ENCODE data around the gene CTXN1.

Gene CTXN1

DNA sequence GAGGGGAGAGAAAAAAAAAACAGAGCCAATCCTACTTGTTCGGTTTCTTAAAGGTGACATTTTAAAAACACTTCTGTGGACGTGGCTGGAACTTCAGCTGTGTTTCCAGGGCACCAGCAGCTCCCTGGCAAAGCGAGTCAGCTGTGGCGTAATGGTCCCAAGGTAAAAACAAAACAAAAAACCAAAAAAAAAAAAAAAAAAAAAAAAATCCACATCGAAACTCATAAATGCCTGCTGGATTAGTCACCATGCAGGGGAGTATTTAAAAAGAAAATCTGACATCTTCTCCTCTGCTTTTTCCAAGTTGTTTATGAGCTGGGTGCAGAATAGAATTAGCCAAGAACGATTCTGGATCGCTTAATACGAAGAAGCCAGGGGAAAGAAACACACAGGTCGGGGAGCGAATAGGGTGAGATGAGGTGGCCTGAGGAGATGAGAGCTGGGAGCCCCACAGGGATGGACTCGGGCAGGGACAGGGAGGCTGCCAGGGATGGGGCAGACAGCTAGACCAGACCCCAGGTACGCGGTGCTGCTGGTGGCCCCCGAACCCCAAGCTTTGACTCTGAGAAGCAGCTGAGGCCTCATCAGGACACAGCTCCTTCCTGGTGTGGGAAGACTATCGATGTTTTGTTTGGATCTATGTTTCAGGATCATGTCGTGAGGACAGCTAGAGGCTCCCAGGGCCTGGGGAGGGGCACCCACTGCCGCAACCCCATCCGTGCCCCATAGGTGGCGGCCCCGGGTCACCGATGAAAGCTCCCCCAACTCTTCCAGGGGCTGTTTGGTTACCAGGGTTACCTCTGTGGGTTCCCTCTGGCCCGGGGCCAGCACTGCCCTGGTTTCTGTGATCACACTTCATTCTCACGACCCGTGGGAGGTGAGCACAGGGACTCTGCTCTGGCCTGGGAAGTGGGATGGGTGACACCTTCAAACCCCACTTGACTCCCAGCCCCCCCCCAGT, 3.1 kb upstream of the CTXN1 start:
- no peaks in the 10 kb centered on the region for H3F3A ChIP-seq (ENCODE audit: low read depth)
- no peak overlapping the region for H3K4me2 ChIP-seq (ENCODE audit: low read depth, low read length, poor library complexity, severe bottlenecking)
- no peak overlapping the region for H3K9ac ChIP-seq (ENCODE audit: low read depth, low read length, poor library complexity, severe bottlenecking)
- no peaks in the 10 kb centered on the region for H4K20me1 ChIP-seq (ENCODE audit: insufficient read depth, low read length, poor library complexity, severe bottlenecking)
- H3K79me2 ChIP-seq (ENCODE audit: insufficient read depth, low read length) = no peaks in the 10 kb centered on the region
- peaks cover 24% of the 10 kb centered on the region; the same call in 1 of the 2 replicates for H3K36me3 ChIP-seq (ENCODE audit: insufficient read depth, low read length)
- H3K9me2 ChIP-seq (replicated peaks; ENCODE audit: low read depth, low read length) = no peaks in the 10 kb centered on the region
- no peak overlapping the region for H3K4me3 ChIP-seq (ENCODE audit: low read length, poor library complexity, severe bottlenecking)
- no peak for TF ChIP-seq EZH2phosphoT487 (IDR thresholded peaks at IDR 0.05; ENCODE audit: borderline replicate concordance)
- TF ChIP-seq, protein P1, sequence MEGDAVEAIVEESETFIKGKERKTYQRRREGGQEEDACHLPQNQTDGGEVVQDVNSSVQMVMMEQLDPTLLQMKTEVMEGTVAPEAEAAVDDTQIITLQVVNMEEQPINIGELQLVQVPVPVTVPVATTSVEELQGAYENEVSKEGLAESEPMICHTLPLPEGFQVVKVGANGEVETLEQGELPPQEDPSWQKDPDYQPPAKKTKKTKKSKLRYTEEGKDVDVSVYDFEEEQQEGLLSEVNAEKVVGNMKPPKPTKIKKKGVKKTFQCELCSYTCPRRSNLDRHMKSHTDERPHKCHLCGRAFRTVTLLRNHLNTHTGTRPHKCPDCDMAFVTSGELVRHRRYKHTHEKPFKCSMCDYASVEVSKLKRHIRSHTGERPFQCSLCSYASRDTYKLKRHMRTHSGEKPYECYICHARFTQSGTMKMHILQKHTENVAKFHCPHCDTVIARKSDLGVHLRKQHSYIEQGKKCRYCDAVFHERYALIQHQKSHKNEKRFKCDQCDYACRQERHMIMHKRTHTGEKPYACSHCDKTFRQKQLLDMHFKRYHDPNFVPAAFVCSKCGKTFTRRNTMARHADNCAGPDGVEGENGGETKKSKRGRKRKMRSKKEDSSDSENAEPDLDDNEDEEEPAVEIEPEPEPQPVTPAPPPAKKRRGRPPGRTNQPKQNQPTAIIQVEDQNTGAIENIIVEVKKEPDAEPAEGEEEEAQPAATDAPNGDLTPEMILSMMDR (conservative IDR thresholded peaks at IDR 0.05; ENCODE audit: low read length) = peak; percentile 67
- peaks cover 3% of the 10 kb centered on the region for H3K4me1 ChIP-seq (ENCODE audit: insufficient read depth, low read length, poor library complexity, severe bottlenecking)
- no peak overlapping the region for H2AFZ ChIP-seq (ENCODE audit: low read length)
- H3K9me3 ChIP-seq (ENCODE audit: insufficient read depth, low read depth, low read length) = no peaks in the 10 kb centered on the region
- no peaks in the 10 kb centered on the region for H3K27me3 ChIP-seq (ENCODE audit: insufficient read depth, low read length, poor library complexity, severe bottlenecking)

DNA sequence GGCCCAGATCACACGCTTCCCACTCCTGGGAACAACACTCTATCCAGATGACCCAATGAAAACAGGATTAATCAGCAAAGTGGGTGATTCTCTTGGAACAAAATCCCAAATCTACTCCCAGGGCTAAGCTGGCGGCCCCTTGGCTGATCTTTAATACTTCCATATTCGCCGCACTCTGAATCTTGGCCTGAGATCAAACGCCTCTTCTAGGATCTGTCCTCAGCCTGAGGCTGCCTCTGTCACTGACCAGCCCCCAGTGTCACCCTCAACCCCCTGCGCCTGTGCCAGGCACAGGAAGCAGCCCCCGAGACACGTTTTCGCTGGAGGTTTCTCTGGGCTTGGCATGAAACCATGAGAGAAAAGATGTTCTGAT, 2.4 kb upstream of the CTXN1 start:
- Histone ChIP-seq H4K20me1 (ENCODE audit: insufficient read depth, low read length, poor library complexity, severe bottlenecking) (no peaks in the 10 kb centered on the region), H2AFZ (ENCODE audit: low read length) (no peak overlapping the region), H3K27me3 (ENCODE audit: insufficient read depth, low read length, poor library complexity, severe bottlenecking) (no peaks in the 10 kb centered on the region), H3K9ac (ENCODE audit: low read depth, low read length, poor library complexity, severe bottlenecking) (no peak overlapping the region), H3K79me2 (ENCODE audit: insufficient read depth, low read length) (no peaks in the 10 kb centered on the region), H3F3A (ENCODE audit: low read depth) (no peaks in the 10 kb centered on the region), H3K4me3 (ENCODE audit: low read length, poor library complexity, severe bottlenecking) (no peak overlapping the region), H3K4me1 (ENCODE audit: insufficient read depth, low read length, poor library complexity, severe bottlenecking) (peaks cover 3% of the 10 kb centered on the region), H3K36me3 (ENCODE audit: insufficient read depth, low read length) (peaks cover 17% of the 10 kb centered on the region; the same call in 1 of the 2 replicates), H3K9me3 (ENCODE audit: insufficient read depth, low read depth, low read length) (no peaks in the 10 kb centered on the region), H3K4me2 (ENCODE audit: low read depth, low read length, poor library complexity, severe bottlenecking) (no peak overlapping the region), H3K9me2 (replicated peaks; ENCODE audit: low read depth, low read length) (no peaks in the 10 kb centered on the region)
- TF ChIP-seq, protein P1 (conservative IDR thresholded peaks at IDR 0.05; ENCODE audit: low read length) = no peak
- no peak for TF ChIP-seq EZH2phosphoT487 (IDR thresholded peaks at IDR 0.05; ENCODE audit: borderline replicate concordance)

DNA sequence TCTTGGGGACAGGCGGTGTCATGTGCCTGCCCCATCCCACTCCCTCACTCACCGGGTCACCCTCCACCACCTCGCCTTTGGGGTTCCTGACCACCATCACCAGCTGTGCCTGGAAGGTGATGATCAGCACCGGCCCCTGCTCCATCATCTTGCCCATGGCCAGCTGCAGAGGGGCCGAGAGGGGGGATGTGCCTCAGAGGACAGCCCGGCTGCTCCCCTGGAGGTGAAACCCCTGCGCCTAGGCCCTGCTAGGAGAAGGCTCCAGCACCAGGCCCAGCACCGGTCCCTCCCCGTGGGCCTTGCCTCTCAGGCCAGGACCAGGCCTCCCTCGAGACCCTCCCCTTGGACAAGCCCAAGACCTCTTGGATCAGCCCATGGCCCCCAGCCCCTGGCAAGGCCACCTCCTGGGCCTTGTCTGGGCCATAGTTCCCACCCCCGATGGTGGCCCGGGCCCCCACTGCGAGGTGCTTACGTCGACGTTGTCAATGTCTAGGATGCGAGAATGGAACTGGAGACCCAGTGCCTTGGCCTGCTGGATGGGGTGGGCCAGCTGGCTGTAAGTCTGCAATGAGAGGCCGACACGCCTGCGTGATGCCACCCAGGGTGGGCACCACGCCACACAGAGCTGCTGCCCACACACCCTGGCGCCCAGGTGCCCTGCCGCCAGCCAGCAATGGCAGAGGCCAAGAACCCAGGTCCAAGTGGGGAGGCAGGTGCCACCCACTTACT, 1.8 kb upstream of the CTXN1 start:
- no peak overlapping the region for H3K9ac ChIP-seq (ENCODE audit: low read depth, low read length, poor library complexity, severe bottlenecking)
- peaks cover 3% of the 10 kb centered on the region for H3K4me1 ChIP-seq (ENCODE audit: insufficient read depth, low read length, poor library complexity, severe bottlenecking)
- H3F3A ChIP-seq (ENCODE audit: low read depth) = no peaks in the 10 kb centered on the region
- no peak overlapping the region for H2AFZ ChIP-seq (ENCODE audit: low read length)
- H3K36me3 ChIP-seq (ENCODE audit: insufficient read depth, low read length) = peaks cover 12% of the 10 kb centered on the region; the same call in 1 of the 2 replicates
- no peaks in the 10 kb centered on the region for H3K9me3 ChIP-seq (ENCODE audit: insufficient read depth, low read depth, low read length)
- H3K9me2 ChIP-seq (replicated peaks; ENCODE audit: low read depth, low read length) = no peaks in the 10 kb centered on the region
- H3K4me2 ChIP-seq (ENCODE audit: low read depth, low read length, poor library complexity, severe bottlenecking) = no peak overlapping the region
- no peak overlapping the region for H3K4me3 ChIP-seq (ENCODE audit: low read length, poor library complexity, severe bottlenecking)
- H4K20me1 ChIP-seq (ENCODE audit: insufficient read depth, low read length, poor library complexity, severe bottlenecking) = peaks cover 2% of the 10 kb centered on the region
- H3K27me3 ChIP-seq (ENCODE audit: insufficient read depth, low read length, poor library complexity, severe bottlenecking) = no peaks in the 10 kb centered on the region
- TF ChIP-seq, protein P1 (conservative IDR thresholded peaks at IDR 0.05; ENCODE audit: low read length) = no peak
- TF ChIP-seq EZH2phosphoT487 (IDR thresholded peaks at IDR 0.05; ENCODE audit: borderline replicate concordance) = no peak
- no peaks in the 10 kb centered on the region for H3K79me2 ChIP-seq (ENCODE audit: insufficient read depth, low read length)

Data from Loucy (cell line).